IPS-11a (cell line): ENCODE data around the gene ANKLE2.
A peak's percentile ranks its signal among the peaks of the same experiment; 100 is the strongest.
"Not testable (repeated sequence)": the region's sequence is repeated elsewhere in the genome, so short reads cannot be mapped to it uniquely, and the experiment has no call there.

Source experiments
- H3K4me3 ChIP-seq: one replicate; pipeline ENCODE4 v1.5.1; 2013; ENCODE audit warnings: low read depth, low read length, control low read depth

The ANKLE2 gene

GRCh38 chr12:132692030-132692429 is 69.6 kb downstream of the ANKLE2 start:
- not testable (repeated sequence) for H3K4me3 ChIP-seq

GRCh38 chr12:132690112-132690511 is 71.5 kb downstream of the ANKLE2 start:
- no peak overlapping the region for H3K4me3 ChIP-seq

DNA sequence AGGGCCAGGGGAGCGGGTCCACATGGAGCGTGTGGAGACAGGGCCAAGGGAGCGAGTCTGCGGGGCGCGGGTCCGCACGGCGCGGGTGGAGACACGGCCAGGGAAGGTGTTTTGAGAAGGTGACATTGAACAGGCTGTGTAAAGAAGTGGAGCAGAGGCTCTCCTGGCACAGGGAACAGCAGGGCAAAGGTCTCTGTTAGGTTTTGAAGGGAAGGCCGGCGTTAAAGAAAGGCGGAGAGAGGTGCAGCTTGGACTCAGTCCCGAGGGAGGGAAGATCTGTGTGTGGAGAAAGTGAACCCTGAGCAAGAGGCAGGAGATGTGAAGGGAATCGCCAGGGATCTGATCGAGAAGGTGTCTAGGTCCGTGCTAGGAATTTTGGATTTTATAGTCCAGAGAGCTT is 72.4 kb downstream of the ANKLE2 start:
- peak overlapping the region; percentile 8 for H3K4me3 ChIP-seq

GRCh38 chr12:132687211-132688164 is 74.1 kb downstream of the ANKLE2 start, which contains the start of the genes POLE and PXMP2:
TSS of gene POLE (minus strand) at chr12:132687342. CDS start at chr12:132687315, 27 bp downstream.
TSS of gene PXMP2 (plus strand) at chr12:132687587. CDS start at chr12:132687671, 84 bp downstream.
- peak within 1 kb of the TSS; percentile 66 for H3K4me3 ChIP-seq

- peak overlapping the region; percentile 66 for H3K4me3 ChIP-seq
These were observed 74.8 kb downstream of the ANKLE2 start for GRCh38 chr12:132686825-132687210.

DNA sequence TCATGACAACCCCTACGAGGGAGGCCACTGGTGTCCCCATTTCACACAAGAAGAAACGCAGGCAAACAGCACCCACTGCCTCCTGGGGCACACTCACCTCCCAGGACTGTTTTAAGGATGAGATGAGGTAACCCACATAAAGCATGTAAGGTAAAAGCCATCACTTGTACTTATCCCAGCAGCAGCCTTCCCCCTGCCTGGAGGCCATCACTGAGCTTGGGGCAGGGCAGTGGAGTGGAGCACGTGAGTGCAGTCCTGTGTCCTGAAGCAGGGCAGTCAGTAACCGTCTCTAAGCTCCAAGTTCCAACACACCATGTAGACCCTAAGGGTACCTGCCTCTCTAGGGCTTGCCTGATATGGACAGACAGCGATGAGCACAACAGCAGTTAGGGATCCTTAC is 76.2 kb downstream of the ANKLE2 start:
- no peak overlapping the region for H3K4me3 ChIP-seq

DNA sequence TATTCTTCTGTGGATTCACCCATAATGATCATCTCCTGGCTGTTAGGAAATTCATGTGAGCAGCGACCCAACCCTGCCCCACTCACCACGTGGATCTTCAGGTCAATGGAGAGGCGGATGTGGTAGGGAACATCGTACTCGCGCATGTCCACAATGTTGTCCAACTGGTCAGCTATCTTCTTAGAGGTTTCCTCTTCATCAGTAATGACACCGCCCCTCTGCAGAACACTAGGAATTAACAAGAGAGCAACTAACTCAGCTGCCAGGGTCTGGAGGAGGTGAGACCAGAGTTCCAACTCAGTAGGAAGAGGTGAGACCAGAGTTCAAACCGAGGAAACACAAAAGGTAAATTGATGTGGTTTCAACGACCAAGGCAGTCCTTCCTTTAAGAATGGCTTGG is 84.1 kb downstream of the ANKLE2 start:
- no peak overlapping the region for H3K4me3 ChIP-seq

GRCh38 chr12:132675757-132676432 is 85.7 kb downstream of the ANKLE2 start:
- H3K4me3 ChIP-seq: no peak overlapping the region
